Erythroblast (primary cell): ENCODE results near the gene DCBLD1.

ENCODE experiments used
- GATA1 ChIP-seq: IDR thresholded peaks from 2 replicates; pipeline ENCODE4 v1.6.1; 2011; ENCODE audit warnings: low read depth, mild to moderate bottlenecking, control low read depth, low read length, moderate library complexity
- POLR2A ChIP-seq: IDR thresholded peaks from 2 replicates; pipeline ENCODE4 v1.6.1; 2011; ENCODE audit warnings: mild to moderate bottlenecking, low read length

GRCh38 chr6:117547688-117548621 is 65.5 kb downstream of the DCBLD1 start:
- TF ChIP-seq POLR2A (no peak), GATA1 (no peak)
